Measurements from ENCODE around the gene APEH. TPM values are rescaled to one million over a fixed set of nuclear protein-coding genes. Genes with fewer than 3 reads are reported as not detected.

Gene APEH
- total and polyA plus RNA-seq, 10 of the 15 experiments (the other 5 are each of a cell fraction or from before 2014, with no cell fraction given): 74.4 to 214 (median 131) TPM

- no peak for TF ChIP-seq BCLAF1 (IDR thresholded peaks at IDR 0.05)
- TF ChIP-seq DPF2 (IDR thresholded peaks at IDR 0.05): no peak
- TF ChIP-seq BCL11A (IDR thresholded peaks at IDR 0.05; ENCODE audit: low read depth, low read length): no peak
Measured at GRCh38 chr3:49705390-49705960, 31.3 kb downstream of the APEH start (continued).

GRCh38 chr3:49706456-49707112 lies 32.4 kb downstream of the APEH start:
- H3K79me2 ChIP-seq (ENCODE audit: control insufficient read depth, insufficient read depth, low read length): no peaks in the 10 kb centered on the region
- H3K36me3 ChIP-seq (ENCODE audit: control insufficient read depth in 2 of 2, insufficient read depth in 2 of 2, low read length in 1 of 2): peaks cover 0 to 5% of the 10 kb centered on the region in 2 experiments; a peak in 3 of 4 replicates
- DNase-seq (ENCODE audit: low read depth, low spot score): no peak
- H3K27me3 ChIP-seq (replicated peaks in 1 of 2; ENCODE audit: control insufficient read depth in 2 of 2, insufficient read depth in 2 of 2, low read length in 1 of 2): no peaks in the 10 kb centered on the region
- H3K4me2 ChIP-seq (ENCODE audit: control insufficient read depth, insufficient read depth): no peak overlapping the region
- WGBS (ENCODE audit: insufficient coverage, insufficient replicate concordance, low lambda C conversion rate, missing lambda C conversion rate): 82% methylated on average over 9 of the region's 9 CpGs
- no peaks in the 10 kb centered on the region for H4K20me1 ChIP-seq (ENCODE audit: control insufficient read depth, insufficient read depth)
- no peak for TF ChIP-seq BACH1 (IDR thresholded peaks at IDR 0.05; ENCODE audit: borderline replicate concordance)
- TF ChIP-seq SREBF1 (IDR thresholded peaks at IDR 0.05; ENCODE audit: low read length): no peak
- no peak for TF ChIP-seq CBX3 (IDR thresholded peaks at IDR 0.05; ENCODE audit: borderline replicate concordance, low read depth)
- TF ChIP-seq POLR2A (IDR thresholded peaks at IDR 0.05; ENCODE audit: low read depth, low read length): 0 out of 2 replicates have a peak, but pooled peaks have one; percentile 24
- no peak for ATAC-seq
- ChIA-PET RAD21 (ENCODE audit: unreplicated experiment) (no interaction called here), POLR2A (no interaction called here), SMC1A (ENCODE audit: uncharacterized antibody, unreplicated experiment) (no interaction called here), CTCF (no interaction called here)
- H3K4me3 ChIP-seq: no peak overlapping the region
- no peak overlapping the region for H3K27ac ChIP-seq (ENCODE audit: control insufficient read depth, insufficient read depth)
- H3K9ac ChIP-seq (ENCODE audit: control insufficient read depth, insufficient read depth, low read length): no peak overlapping the region
- H3K9me3 ChIP-seq (replicated peaks; ENCODE audit: control insufficient read depth, insufficient read depth, low read length): no peaks in the 10 kb centered on the region
- no peaks in the 10 kb centered on the region for H3K4me1 ChIP-seq (ENCODE audit: control insufficient read depth, insufficient read depth, low read length)
- FAIRE-seq: no peak
- H2AFZ ChIP-seq (ENCODE audit: control insufficient read depth, low read depth, low read length): no peak overlapping the region
- in situ Hi-C loops (cut with MboI): no loop called here
- no TSS peak for BruUV-seq (replicated peaks)
- intact Hi-C loops (cut with micrococcal nuclease; ENCODE audit: unreplicated experiment): no loop called here

Data from GM12878 (cell line).